Vagina (tissue), 2 donors: Measurements from ENCODE around the gene NOL4L.

ENCODE experiments used
- POLR2A ChIP-seq, 2 donors: fragments of 450-650 bp; IDR thresholded peaks; one replicate each; pipeline ENCODE4 v1.6.1; 2017; ENCODE audit warnings: antibody characterized with exemption in 2 of 2, mild to moderate bottlenecking in 2 of 2, moderate library complexity in 2 of 2
- TF ChIP-seq, protein P1 (sequence below), 3 experiments: fragments of 450-650 bp in 2 of 3; fragments of 200-600 bp in 1 of 3; sonication (generic) in 1 of 3; IDR thresholded peaks; one replicate each; pipeline ENCODE4 v1.5.1; 2017 to 2019; ENCODE audit warnings: antibody characterized with exemption in 3 of 3, mild to moderate bottlenecking in 2 of 3, moderate library complexity in 2 of 3

DNA sequence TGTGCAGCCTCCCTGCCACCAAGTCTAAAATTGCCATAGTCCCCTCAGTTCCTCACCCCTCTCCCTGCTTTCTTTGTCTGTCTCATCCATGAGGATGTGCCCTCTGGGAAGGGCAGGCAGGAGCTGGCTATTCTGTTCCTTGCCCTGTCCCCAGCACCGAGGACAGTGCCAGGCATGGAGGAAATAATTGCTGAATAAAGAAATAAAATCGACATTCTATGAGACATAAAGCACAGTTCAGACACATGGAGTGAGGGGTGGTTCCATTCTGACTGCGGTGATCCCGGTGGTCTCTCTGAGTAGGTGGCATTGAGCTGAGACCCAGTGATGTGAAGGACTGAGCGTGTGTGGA is 23.5 kb upstream of the NOL4L start:
- TF ChIP-seq, protein P1, sequence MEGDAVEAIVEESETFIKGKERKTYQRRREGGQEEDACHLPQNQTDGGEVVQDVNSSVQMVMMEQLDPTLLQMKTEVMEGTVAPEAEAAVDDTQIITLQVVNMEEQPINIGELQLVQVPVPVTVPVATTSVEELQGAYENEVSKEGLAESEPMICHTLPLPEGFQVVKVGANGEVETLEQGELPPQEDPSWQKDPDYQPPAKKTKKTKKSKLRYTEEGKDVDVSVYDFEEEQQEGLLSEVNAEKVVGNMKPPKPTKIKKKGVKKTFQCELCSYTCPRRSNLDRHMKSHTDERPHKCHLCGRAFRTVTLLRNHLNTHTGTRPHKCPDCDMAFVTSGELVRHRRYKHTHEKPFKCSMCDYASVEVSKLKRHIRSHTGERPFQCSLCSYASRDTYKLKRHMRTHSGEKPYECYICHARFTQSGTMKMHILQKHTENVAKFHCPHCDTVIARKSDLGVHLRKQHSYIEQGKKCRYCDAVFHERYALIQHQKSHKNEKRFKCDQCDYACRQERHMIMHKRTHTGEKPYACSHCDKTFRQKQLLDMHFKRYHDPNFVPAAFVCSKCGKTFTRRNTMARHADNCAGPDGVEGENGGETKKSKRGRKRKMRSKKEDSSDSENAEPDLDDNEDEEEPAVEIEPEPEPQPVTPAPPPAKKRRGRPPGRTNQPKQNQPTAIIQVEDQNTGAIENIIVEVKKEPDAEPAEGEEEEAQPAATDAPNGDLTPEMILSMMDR (IDR thresholded peaks at IDR 0.05), result no peak
- TF ChIP-seq POLR2A (IDR thresholded peaks at IDR 0.05), result no peak
